IMR-90 (cell line): ENCODE measurements around the gene TMEM132A.

ENCODE experiments used
- CTCF ChIP-seq: conservative IDR thresholded peaks from 2 replicates; pipeline ENCODE4 v1.5.1; 2012; ENCODE audit warnings: mild to moderate bottlenecking, low read depth, low read length, improper control_type of control experiment
- FOS ChIP-seq: fragments of 150-350 bp; IDR thresholded peaks from 2 replicates; pipeline ENCODE4 v1.6.1; 2016; ENCODE audit warnings: low read depth, low read length
- POLR2A ChIP-seq: IDR thresholded peaks from 2 replicates; pipeline ENCODE4 v1.6.1; 2012; ENCODE audit warnings: mild to moderate bottlenecking, low read depth, low read length

DNA sequence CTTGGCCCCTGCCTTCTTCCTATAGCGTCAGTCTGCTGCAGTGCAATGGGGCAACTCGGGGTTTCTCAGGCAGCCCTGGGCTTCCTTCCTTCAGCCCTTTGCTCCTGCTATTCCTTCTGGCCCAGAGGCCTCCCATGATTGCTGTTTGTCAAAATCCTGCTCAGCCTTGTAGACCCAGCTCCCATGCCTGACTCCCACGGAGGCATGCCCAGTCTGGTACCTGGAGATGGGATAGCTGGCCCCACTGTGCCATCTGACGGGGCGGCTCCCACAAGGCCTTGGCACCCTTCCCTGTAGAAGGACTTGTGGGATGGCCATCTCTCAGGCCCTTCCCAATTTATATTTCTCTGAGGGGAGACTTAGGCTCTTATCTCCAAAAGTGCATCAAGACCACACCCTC lies 46.6 kb downstream of the TMEM132A start:
- no peak for TF ChIP-seq CTCF
- TF ChIP-seq POLR2A: no peak
- no peak for TF ChIP-seq FOS
